ENCODE results near the gene CERS1. TPM values are rescaled to one million over a fixed set of nuclear protein-coding genes. Genes with fewer than 3 reads are reported as not detected.
A peak's percentile ranks its signal among the peaks of the same experiment; 100 is the strongest.

Gene CERS1
- total RNA-seq, 1 experiment from 2014 or later, result 4.4 TPM

- intact Hi-C loops (cut with micrococcal nuclease; ENCODE audit: unreplicated experiment), result no loop called here
- BruUV-seq (replicated peaks), result no TSS peak
- DNase-seq, result peak; percentile 46
- Mint-ChIP-seq H3K27me3 (ENCODE audit: unreplicated experiment) (no peaks in the 10 kb centered on the region), H3K9me3 (ENCODE audit: low read depth, unreplicated experiment) (no peaks in the 10 kb centered on the region), H3K4me3 (ENCODE audit: low read depth, unreplicated experiment) (no peak overlapping the region), H3K36me3 (ENCODE audit: insufficient read depth, unreplicated experiment) (peaks cover 47% of the 10 kb centered on the region), H3K4me1 (ENCODE audit: low read depth, unreplicated experiment) (peaks cover 6% of the 10 kb centered on the region), H3K27ac (ENCODE audit: unreplicated experiment) (no peak overlapping the region)
- CTCF ChIA-PET, result interaction anchor here (1.0 to 1.9 kb wide), 2 partner anchors 20 to 71 kb away, joined by 3 to 6 read pairs; no protein-coding TSS in a partner anchor
- no peak for TF ChIP-seq CTCF (IDR thresholded peaks at IDR 0.05; ENCODE audit: unreplicated experiment)
These were observed 19.7 kb upstream of the CERS1 start for GRCh38 chr19:18915639-18916038.

- Mint-ChIP-seq H3K9me3 (ENCODE audit: low read depth, unreplicated experiment) (no peaks in the 10 kb centered on the region), H3K4me3 (ENCODE audit: low read depth, unreplicated experiment) (no peak overlapping the region), H3K4me1 (ENCODE audit: low read depth, unreplicated experiment) (peaks cover 6% of the 10 kb centered on the region), H3K27ac (ENCODE audit: unreplicated experiment) (no peak overlapping the region), H3K27me3 (ENCODE audit: unreplicated experiment) (no peaks in the 10 kb centered on the region), H3K36me3 (ENCODE audit: insufficient read depth, unreplicated experiment) (peaks cover 32% of the 10 kb centered on the region)
- CTCF ChIA-PET, result no interaction called here
- no TSS peak for BruUV-seq (replicated peaks)
- intact Hi-C loops (cut with micrococcal nuclease; ENCODE audit: unreplicated experiment), result no loop called here
- TF ChIP-seq CTCF (IDR thresholded peaks at IDR 0.05; ENCODE audit: unreplicated experiment), result no peak
- no peak for DNase-seq
These were observed 17.5 kb upstream of the CERS1 start for GRCh38 chr19:18913466-18913865.

- Mint-ChIP-seq H3K4me1 (ENCODE audit: low read depth, unreplicated experiment) (peaks cover 6% of the 10 kb centered on the region), H3K36me3 (ENCODE audit: insufficient read depth, unreplicated experiment) (peaks cover 26% of the 10 kb centered on the region), H3K4me3 (ENCODE audit: low read depth, unreplicated experiment) (no peak overlapping the region), H3K27me3 (ENCODE audit: unreplicated experiment) (no peaks in the 10 kb centered on the region), H3K9me3 (ENCODE audit: low read depth, unreplicated experiment) (no peaks in the 10 kb centered on the region), H3K27ac (ENCODE audit: unreplicated experiment) (no peak overlapping the region)
- CTCF ChIA-PET, result no interaction called here
- no peak for TF ChIP-seq CTCF (IDR thresholded peaks at IDR 0.05; ENCODE audit: unreplicated experiment)
- BruUV-seq (replicated peaks), result no TSS peak
- intact Hi-C loops (cut with micrococcal nuclease; ENCODE audit: unreplicated experiment), result no loop called here
- no peak for DNase-seq
These were observed 17.0 kb upstream of the CERS1 start for GRCh38 chr19:18912933-18913332.

- intact Hi-C loops (cut with micrococcal nuclease; ENCODE audit: unreplicated experiment), result no loop called here
- CTCF ChIA-PET, result no interaction called here
These were observed 15.0 kb upstream of the CERS1 start for GRCh38 chr19:18910801-18911436.

More at GRCh38 chr19:18910801-18911436, 15.0 kb upstream of the CERS1 start:
- Mint-ChIP-seq H3K4me1 (ENCODE audit: low read depth, unreplicated experiment) (no peaks in the 10 kb centered on the region), H3K36me3 (ENCODE audit: insufficient read depth, unreplicated experiment) (peaks cover 23% of the 10 kb centered on the region), H3K27ac (ENCODE audit: unreplicated experiment) (no peak overlapping the region), H3K27me3 (ENCODE audit: unreplicated experiment) (no peaks in the 10 kb centered on the region), H3K4me3 (ENCODE audit: low read depth, unreplicated experiment) (no peak overlapping the region), H3K9me3 (ENCODE audit: low read depth, unreplicated experiment) (no peaks in the 10 kb centered on the region)
- DNase-seq, result no peak
- no TSS peak for BruUV-seq (replicated peaks)
- no peak for TF ChIP-seq CTCF (IDR thresholded peaks at IDR 0.05; ENCODE audit: unreplicated experiment)
